ENCODE data around the gene FMNL2.

FMNL2 gene

DNA sequence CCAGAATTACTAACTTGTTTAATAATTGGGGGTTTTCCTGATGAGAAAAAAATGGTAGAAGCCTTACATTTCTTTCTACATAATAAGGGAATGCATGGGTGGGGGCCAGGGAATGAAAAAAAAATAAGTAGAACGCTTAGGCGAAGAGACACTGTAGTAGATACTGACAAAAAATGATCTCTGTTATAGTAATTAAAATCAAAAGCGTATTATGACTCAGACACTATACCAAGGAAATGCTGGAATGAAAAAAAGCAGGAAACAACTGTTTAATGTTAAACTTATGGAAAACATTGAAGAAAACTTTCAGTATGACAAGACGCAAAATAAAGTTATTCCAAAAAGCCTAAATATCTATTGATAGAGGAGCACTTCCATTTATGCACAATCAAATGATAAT, 339.4 kb downstream of the FMNL2 start:
- DNase-seq = no peak

DNA sequence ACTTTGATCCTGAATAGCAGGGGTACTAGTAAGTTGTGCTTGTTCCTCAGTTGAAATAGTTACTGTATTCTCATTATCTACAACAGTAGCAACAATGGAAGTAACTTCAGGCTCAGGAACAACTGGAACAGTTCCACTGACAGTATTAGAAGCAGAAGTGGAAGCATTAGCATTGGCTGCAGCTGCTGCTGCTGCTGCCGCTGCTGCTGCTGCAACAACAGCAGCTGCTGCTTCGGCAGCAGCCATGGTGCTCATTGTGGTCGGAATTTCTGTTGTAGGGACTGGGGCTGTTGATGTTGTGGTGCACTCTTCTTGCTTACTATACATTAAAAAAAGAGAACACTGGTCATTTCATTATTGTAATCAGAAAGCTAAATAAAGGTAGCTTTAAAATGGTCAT, 341.5 kb downstream of the FMNL2 start:
- no peak for DNase-seq

DNA sequence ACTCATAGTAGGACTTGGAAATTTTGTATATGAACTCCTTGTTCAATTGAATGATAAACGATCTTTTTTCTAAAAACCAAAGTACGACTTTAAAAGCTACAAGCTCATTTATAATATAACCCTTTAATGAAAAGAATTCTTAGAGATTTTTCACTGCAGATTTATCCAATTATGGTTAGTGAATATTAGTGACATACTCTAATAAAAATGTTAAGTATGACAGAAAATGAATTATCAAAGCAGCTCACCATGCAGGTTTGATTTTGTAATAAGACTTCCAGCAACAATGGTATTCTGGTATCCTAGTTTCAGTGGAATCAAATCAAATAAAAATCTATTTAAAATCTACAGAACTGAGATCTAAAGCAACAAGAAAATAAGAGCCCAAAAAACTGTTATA, 343.8 kb downstream of the FMNL2 start:
- no peak for DNase-seq

DNA sequence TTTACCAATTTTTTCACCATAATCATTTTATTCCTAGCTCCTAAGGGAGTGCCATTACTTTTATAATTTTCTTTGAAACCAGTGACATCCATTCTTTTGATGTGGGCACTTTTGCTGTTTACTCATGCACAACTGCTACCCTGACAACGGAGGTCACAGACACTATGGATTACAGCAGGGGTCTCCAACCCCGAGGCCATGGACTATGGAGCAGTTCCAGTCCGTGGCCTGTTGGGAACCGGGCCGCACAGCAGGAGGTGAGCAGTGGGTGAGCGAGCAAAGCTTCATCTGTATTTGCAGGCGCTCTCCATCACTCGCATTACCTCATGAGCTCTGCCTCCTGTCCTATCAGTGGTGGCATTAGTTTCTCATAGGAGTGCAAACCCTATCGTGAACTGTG, 347.7 kb downstream of the FMNL2 start:
- no peak for DNase-seq

DNA sequence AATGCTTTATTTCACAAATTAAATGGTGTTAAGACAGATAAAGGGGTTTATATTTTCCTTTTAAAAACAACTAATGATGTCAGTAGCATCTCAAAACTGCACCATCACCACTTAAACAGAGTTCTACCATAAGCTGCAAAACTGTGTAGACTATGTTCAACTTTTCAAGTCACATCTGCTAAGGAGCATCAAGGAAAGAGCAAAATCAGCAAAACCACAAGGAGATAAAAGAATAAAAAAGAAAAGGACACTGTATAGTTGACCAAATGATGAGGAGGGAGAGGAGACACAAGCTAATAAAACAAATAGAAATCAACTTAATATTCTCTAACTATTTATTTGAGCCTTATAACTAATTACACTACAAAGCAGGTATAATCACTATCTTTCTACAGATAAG, 348.4 kb downstream of the FMNL2 start:
- no peak for DNase-seq

DNA sequence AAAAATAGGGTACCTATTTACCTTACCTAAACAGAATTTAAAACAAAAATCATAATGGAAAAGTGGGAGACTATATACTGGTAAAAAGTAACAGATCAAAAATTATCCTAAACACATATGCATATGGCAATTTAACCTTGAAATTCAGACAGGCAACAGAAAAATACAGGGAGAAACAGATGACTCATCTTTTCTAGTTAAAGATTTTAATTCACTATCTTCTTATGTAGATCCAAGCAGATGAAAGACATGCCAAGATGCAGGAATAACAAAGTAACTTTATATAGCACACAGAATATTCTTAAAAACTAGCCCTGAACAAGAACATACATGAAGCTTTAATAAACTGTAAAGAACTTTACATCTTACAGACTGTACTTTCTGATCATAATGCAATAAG, 351.3 kb downstream of the FMNL2 start:
- no peak for DNase-seq

DNA sequence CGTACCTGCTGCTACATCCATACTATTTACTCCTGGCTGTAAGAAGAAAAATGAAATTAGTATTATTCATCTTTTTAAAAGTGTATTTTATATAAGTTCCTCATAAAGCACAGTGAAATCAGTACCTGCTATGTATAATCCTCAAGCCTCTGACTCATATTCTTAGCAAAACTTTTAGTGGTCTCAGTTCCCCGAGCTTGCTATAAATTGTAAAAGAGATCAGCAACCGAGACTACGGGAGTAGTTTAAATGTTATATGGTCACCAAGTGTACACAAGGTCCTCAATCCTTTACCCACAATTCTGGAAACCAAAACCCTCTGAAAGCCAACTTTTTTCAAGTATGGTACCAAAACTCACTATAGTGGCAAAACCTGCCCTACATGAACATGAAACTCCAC, 358.1 kb downstream of the FMNL2 start:
- DNase-seq = no peak

DNA sequence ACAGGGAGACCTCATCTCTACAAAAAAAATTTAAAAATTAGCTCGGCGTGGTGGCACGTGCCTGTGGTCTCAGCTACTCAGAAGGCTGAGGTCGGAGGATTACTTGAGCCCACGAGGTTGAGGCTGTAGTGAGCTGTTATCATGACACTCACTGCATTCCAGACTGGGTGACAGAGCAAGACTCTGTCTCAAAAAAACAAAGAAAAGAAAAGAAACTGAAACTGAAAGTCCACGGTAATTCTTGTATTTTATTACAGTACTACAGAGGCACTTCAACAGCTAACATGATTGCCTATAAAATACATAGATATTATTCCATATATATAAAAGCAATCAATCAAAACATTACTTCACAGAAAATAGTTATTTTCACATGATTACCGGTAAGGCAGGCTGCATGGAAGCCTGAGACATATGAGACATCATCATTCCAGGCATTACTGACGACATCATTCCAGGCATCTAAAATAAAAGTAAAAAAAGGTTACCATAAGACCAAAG, 359.2 kb downstream of the FMNL2 start:
- peak; percentile 14 for DNase-seq

DNA sequence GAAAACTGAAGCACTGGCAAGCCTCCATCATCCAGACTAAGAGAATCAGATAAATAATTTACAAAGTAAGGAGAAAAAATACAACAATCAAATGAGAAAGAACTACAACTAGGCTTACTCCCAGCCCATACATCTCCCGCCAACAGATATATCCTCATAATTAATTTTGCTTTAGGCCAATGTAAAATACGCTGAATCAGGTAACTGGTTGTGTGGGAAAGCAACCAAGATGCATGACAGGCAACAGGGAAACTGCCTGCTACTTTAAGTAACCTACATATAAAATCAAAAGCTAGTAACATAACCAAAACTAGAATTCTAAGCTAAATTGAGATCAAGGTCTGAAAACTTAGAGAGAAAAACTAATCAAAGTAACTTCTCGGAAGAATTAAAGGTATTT, 360.8 kb downstream of the FMNL2 start:
- DNase-seq = no peak

DNA sequence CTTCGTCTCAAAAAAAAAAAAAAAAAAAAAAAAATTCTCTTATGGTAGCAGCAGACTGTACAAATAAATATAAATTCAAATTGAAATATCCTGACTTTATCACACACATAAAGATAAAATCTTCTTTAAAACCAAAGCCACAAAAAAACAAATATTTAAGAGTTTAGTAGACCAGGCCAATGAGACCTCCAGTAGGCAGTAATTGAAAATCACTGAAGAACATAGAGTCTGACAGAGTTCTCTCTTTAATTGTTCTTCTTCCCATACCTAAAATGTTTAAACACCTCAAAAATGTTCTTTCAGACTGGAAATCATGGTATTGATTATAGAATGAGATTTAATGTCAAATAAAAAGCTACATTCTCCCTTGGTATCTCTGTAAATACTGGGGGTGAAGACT, 361.5 kb downstream of the FMNL2 start:
- no peak for DNase-seq
